Inferior parietal cortex (tissue), 1 donor: ENCODE data around the gene PDE4D.

Source experiments
- DNase-seq: peaks from one replicate; pipeline ENCODE4 v3.0.0-alpha.2; 2016; ENCODE audit errors: extremely low spot score

Gene PDE4D

GRCh38 chr5:59109383-59109782, 784.1 kb downstream of the PDE4D start:
- no peak for DNase-seq

- DNase-seq, result no peak
These were observed 785.8 kb downstream of the PDE4D start for GRCh38 chr5:59107692-59108091.

- peak; percentile 38 for DNase-seq
These were observed 789.0 kb downstream of the PDE4D start for GRCh38 chr5:59104400-59105127.

- no peak for DNase-seq
These were observed 790.2 kb downstream of the PDE4D start for GRCh38 chr5:59103303-59103702.

GRCh38 chr5:59102437-59102836, 791.1 kb downstream of the PDE4D start:
- DNase-seq, result no peak

GRCh38 chr5:59100875-59101274, 792.7 kb downstream of the PDE4D start:
- DNase-seq, result no peak

GRCh38 chr5:59099995-59100345, 793.6 kb downstream of the PDE4D start:
- no peak for DNase-seq

- no peak for DNase-seq
These were observed 794.1 kb downstream of the PDE4D start for GRCh38 chr5:59099270-59099994.

GRCh38 chr5:59098743-59099142, 794.8 kb downstream of the PDE4D start:
- DNase-seq, result no peak

- DNase-seq, result no peak
These were observed 795.8 kb downstream of the PDE4D start for GRCh38 chr5:59097712-59098111.

- DNase-seq, result no peak
These were observed 796.4 kb downstream of the PDE4D start for GRCh38 chr5:59097116-59097515.

GRCh38 chr5:59095480-59095879, 798.0 kb downstream of the PDE4D start:
- DNase-seq, result no peak

- DNase-seq, result no peak
These were observed 798.7 kb downstream of the PDE4D start for GRCh38 chr5:59094864-59095263.

GRCh38 chr5:59093329-59093728, 800.2 kb downstream of the PDE4D start:
- no peak for DNase-seq

GRCh38 chr5:59092758-59093157, 800.8 kb downstream of the PDE4D start:
- no peak for DNase-seq

- DNase-seq, result no peak
These were observed 801.6 kb downstream of the PDE4D start for GRCh38 chr5:59091965-59092364.

GRCh38 chr5:59090323-59090722, 803.2 kb downstream of the PDE4D start:
- no peak for DNase-seq

GRCh38 chr5:59089767-59090166, 803.8 kb downstream of the PDE4D start:
- no peak for DNase-seq

- DNase-seq, result no peak
These were observed 805.0 kb downstream of the PDE4D start for GRCh38 chr5:59088546-59088945.

- DNase-seq, result no peak
These were observed 807.5 kb downstream of the PDE4D start for GRCh38 chr5:59086024-59086423.

GRCh38 chr5:59081693-59082092, 811.8 kb downstream of the PDE4D start:
- DNase-seq, result no peak

GRCh38 chr5:59079622-59080620, 813.6 kb downstream of the PDE4D start:
- no peak for DNase-seq
